Upper lobe of left lung (tissue), 6 donors: ENCODE results near the gene ZNF668. TPM values are rescaled to one million over a fixed set of nuclear protein-coding genes. Genes with fewer than 3 reads are reported as not detected.

Experiments
- ATAC-seq, 2 donors: fragments of 200-7000 bp; cut with Tn5 transposase; one replicate each; pipeline ENCODE4 v1.9.1; 2022; ENCODE audit warnings: mild to moderate bottlenecking in 2 of 2, moderate library complexity in 2 of 2; ENCODE audit not compliant: low FRiP score in 2 of 2
- DNase-seq, 2 donors: peaks; one replicate each; pipeline ENCODE4 v3.0.0-alpha.2; 2019 to 2020
- H3K27ac ChIP-seq, 4 donors: fragments of 200-600 bp; sonication (generic); one replicate each; pipeline ENCODE4 v1.5.1; 2016 to 2019
- H3K27me3 ChIP-seq, 4 donors: fragments of 200-600 bp; sonication (generic); one replicate each; pipeline ENCODE4 v1.5.1; 2017 to 2019
- H3K36me3 ChIP-seq, 4 donors: fragments of 200-600 bp; sonication (generic); one replicate each; pipeline ENCODE4 v1.5.1; 2016 to 2019
- H3K4me1 ChIP-seq, 4 donors: fragments of 200-600 bp; sonication (generic); one replicate each; pipeline ENCODE4 v1.5.1; 2018 to 2019
- H3K4me3 ChIP-seq, 4 donors: fragments of 200-600 bp; sonication (generic); one replicate each; pipeline ENCODE4 v1.5.1; 2017 to 2019; ENCODE audit warnings: mild to moderate bottlenecking in 2 of 4, moderate library complexity in 1 of 4
- H3K9me3 ChIP-seq, 4 donors: fragments of 200-600 bp; sonication (generic); one replicate each; pipeline ENCODE4 v1.5.1; 2018 to 2019
- EP300 ChIP-seq, 4 donors: sonication (generic); formaldehyde crosslinking; IDR thresholded peaks; one replicate each; pipeline ENCODE4 v1.5.1; 2017; ENCODE audit warnings: antibody characterized with exemption in 4 of 4, control low read depth in 2 of 4
- POLR2A ChIP-seq, 4 donors: fragments of 450-650 bp; IDR thresholded peaks; one replicate each; pipeline ENCODE4 v1.5.1; 2016 to 2017; ENCODE audit warnings: antibody characterized with exemption in 4 of 4, mild to moderate bottlenecking in 2 of 4
- POLR2AphosphoS5 ChIP-seq, 2 donors: sonication (generic); formaldehyde crosslinking; IDR thresholded peaks; one replicate each; pipeline ENCODE4 v1.5.1; 2017; ENCODE audit warnings: antibody characterized with exemption in 2 of 2
- WGBS, 2 donors: methylation state at CpG; one replicate each; pipeline ENCODE4 v1.1.5; 2017 to 2018; 5-methylcytosine and 5-hydroxymethylcytosine counted together
- total RNA-seq, 6 donors: library from RNA; depleted of rRNA in 4 of 6; stranded (reverse); fragments of >200 nt in 4 of 6; gene quantifications; one replicate each; pipeline versions ENCODE4 v1.1.0 to v1.2.1, GENCODE V29; 2016 to 2021
- TF ChIP-seq, protein P1 (sequence below), 6 experiments: fragments of 450-650 bp in 4 of 6; fragments of 200-600 bp in 2 of 6; sonication (generic) in 2 of 6; IDR thresholded peaks; one replicate each; pipeline ENCODE4 v1.5.1; 2016 to 2019; ENCODE audit warnings: antibody characterized with exemption in 6 of 6
- donor health status: DM: no; HTN: no; CAD: no; lungs with moderate emphysema.
- donor health status: DM: no; HTN: yes; CAD: no; lungs with severe emphysema.

Gene ZNF668
- total RNA-seq, 6 donors from 2014 or later = 8.4 to 21.0 (median 11.4) TPM

DNA sequence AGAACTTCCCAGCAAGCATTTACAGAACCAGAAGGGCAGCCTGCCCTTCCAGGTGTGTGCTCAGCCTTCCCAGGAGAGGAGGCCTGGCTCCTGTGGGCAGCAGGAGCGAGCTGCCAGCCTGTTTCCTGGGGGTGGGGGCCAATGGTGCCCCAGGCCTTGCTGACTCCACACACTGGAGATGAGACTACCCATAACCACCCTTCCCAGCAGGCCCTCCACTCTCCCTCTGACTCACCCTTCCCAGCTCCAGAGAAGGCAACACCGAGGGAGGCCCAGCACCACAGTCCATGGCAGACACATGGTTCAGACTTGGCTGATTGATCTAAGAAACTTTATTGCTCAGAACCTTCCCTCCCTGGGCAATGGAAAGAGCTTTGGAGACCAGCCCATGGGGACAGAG lies 16.5 kb upstream of the ZNF668 start:
- no peak overlapping the region for H3K4me3 ChIP-seq
- no peak for ATAC-seq
- peaks cover 11 to 26% (median 19%) of the 10 kb centered on the region in 4 donors for H3K4me1 ChIP-seq
- no peak for DNase-seq
- H3K27me3 ChIP-seq = no peaks in the 10 kb centered on the region
- H3K27ac ChIP-seq = no peak overlapping the region
- no peaks in the 10 kb centered on the region for H3K9me3 ChIP-seq
- 60 to 94% methylated on average over 1 to 2 of the region's 2 CpGs for WGBS, 2 donors
- peaks cover 0 to 48% (median 21%) of the 10 kb centered on the region in 4 donors for H3K36me3 ChIP-seq
- TF ChIP-seq EP300 (IDR thresholded peaks at IDR 0.05) (no peak), POLR2A (IDR thresholded peaks at IDR 0.05) (no peak), POLR2AphosphoS5 (IDR thresholded peaks at IDR 0.05) (no peak)
- TF ChIP-seq, protein P1, sequence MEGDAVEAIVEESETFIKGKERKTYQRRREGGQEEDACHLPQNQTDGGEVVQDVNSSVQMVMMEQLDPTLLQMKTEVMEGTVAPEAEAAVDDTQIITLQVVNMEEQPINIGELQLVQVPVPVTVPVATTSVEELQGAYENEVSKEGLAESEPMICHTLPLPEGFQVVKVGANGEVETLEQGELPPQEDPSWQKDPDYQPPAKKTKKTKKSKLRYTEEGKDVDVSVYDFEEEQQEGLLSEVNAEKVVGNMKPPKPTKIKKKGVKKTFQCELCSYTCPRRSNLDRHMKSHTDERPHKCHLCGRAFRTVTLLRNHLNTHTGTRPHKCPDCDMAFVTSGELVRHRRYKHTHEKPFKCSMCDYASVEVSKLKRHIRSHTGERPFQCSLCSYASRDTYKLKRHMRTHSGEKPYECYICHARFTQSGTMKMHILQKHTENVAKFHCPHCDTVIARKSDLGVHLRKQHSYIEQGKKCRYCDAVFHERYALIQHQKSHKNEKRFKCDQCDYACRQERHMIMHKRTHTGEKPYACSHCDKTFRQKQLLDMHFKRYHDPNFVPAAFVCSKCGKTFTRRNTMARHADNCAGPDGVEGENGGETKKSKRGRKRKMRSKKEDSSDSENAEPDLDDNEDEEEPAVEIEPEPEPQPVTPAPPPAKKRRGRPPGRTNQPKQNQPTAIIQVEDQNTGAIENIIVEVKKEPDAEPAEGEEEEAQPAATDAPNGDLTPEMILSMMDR (IDR thresholded peaks at IDR 0.05) = no peak

DNA sequence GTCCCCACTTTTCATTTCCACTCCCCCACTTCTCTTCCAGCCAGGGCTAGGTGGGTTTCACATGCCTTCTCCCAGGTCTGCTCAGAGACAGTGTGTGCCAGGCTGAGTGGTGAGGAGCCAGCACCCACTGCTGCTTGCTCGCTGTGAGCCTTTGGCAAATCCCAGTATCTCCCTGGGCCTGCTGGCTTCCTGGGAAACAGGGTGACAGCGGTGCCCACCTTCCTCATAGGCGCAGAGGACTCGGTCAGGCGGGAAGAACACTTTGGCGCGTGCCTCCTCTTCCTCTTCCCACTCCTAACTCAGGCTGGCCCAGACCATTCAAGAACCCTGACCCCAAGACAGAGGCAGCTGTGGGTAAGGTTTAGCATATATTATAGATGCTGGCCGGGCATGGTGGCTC lies 15.2 kb upstream of the ZNF668 start:
- H3K9me3 ChIP-seq = no peaks in the 10 kb centered on the region

DNA sequence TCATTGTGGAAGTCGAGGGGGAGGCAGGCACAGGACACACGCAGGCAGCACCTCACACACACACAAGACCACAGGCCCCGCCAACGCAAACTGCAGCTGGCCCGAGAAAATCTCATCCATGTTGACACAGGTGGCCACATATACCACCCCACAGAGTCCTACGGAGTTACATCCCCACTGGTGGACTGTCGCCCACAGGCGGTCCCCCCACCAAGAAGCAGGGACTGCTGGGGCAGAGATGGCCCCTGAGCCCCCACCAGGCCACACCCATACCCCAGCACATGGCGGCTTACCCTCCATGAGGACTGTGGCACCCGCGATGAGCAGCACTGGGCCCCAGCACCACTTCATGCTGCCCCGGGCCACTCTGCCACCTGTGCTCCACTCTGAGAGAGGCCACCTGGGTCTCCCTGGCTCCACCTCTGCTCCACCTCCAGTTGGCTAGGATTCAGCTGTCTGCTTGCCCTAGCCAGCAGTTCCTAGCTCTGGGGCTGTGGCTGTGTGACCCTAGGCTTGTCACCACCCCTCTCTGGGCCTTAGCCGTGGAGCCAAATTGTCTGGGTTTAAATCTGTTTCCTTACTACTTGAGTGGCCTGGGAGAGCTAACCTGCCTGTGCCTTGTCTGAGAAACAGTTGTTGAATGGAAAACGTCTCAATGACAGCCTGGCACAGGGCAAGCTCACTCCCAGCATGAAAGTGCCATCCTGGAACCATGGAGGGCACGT lies 14.6 kb upstream of the ZNF668 start, which contains the start of gene PRSS53:
TSS of gene PRSS53 (minus strand) at position 485 of the 725 bp plus-strand sequence. CDS start at position 351, 134 bp downstream.
- peaks cover 5 to 20% (median 11%) of the 10 kb centered on the region in 4 donors for H3K4me1 ChIP-seq
- no peaks in the 10 kb centered on the region for H3K27me3 ChIP-seq
- DNase-seq (no peak), ATAC-seq (no peak)
- no peak within 1 kb of the TSS for H3K4me3 ChIP-seq
- H3K9me3 ChIP-seq = no peaks in the 10 kb centered on the region
- WGBS, 2 donors = 76 to 81% methylated on average over 4 to 14 of the region's 15 CpGs
- TF ChIP-seq EP300 (IDR thresholded peaks at IDR 0.05) (no peak), POLR2A (IDR thresholded peaks at IDR 0.05) (no peak), POLR2AphosphoS5 (IDR thresholded peaks at IDR 0.05) (no peak)
- TF ChIP-seq, protein P1 (IDR thresholded peaks at IDR 0.05) = no peak
- H3K27ac ChIP-seq = no peak within 1 kb of the TSS
- H3K36me3 ChIP-seq = peaks cover 0 to 64% (median 26%) of the 10 kb centered on the region in 4 donors

More for the DNA sequence above, 15.2 kb upstream of the ZNF668 start:
- TF ChIP-seq EP300 (IDR thresholded peaks at IDR 0.05) (no peak), POLR2AphosphoS5 (IDR thresholded peaks at IDR 0.05) (no peak), POLR2A (IDR thresholded peaks at IDR 0.05) (no peak)
- TF ChIP-seq, protein P1 (IDR thresholded peaks at IDR 0.05) = no peak
- Histone ChIP-seq H3K27ac (no peak overlapping the region), H3K4me3 (no peak overlapping the region), H3K36me3 (peaks cover 0 to 59% (median 25%) of the 10 kb centered on the region in 4 donors), H3K4me1 (peaks cover 5 to 24% (median 13%) of the 10 kb centered on the region in 4 donors), H3K27me3 (no peaks in the 10 kb centered on the region)
- WGBS, 2 donors = 96% methylated on average over 8 of the region's 8 CpGs
- DNase-seq (no peak), ATAC-seq (no peak)

DNA sequence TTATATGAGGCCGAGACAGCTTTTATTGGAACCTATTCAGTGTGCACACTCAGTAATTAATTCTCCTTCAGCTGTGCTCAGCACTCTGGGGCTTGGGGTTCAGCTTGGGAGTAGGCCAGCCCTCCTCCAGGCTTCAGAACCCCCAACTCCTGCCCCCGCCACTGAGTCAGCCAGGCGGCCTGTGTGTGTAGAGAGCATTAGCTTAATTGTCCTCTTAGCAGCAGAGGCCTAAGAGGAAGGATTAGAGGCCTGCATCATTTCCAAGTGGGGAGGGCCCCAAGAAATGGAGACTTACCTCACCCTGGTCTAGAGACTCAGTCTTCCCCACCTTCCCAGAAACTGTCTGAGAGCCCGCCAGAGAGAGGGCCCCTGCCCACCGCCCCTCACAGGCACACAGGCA lies 13.9 kb upstream of the ZNF668 start:
- TF ChIP-seq POLR2AphosphoS5 (IDR thresholded peaks at IDR 0.05) (no peak), POLR2A (IDR thresholded peaks at IDR 0.05) (no peak), EP300 (IDR thresholded peaks at IDR 0.05) (no peak)
- TF ChIP-seq, protein P1 (IDR thresholded peaks at IDR 0.05) = no peak
- Histone ChIP-seq H3K36me3 (peaks cover 0 to 70% (median 27%) of the 10 kb centered on the region in 4 donors), H3K27ac (no peak overlapping the region), H3K27me3 (no peaks in the 10 kb centered on the region), H3K4me1 (peaks cover 0 to 16% (median 7%) of the 10 kb centered on the region in 4 donors), H3K9me3 (no peaks in the 10 kb centered on the region), H3K4me3 (no peak overlapping the region)
- DNase-seq (no peak), ATAC-seq (no peak)
- 90 to 100% methylated on average over 1 to 5 of the region's 5 CpGs for WGBS, 2 donors
